ENCODE results near the gene RTN4R.
A peak's percentile ranks its signal among the peaks of the same experiment; 100 is the strongest.
"Not testable (repeated sequence)": the region's sequence is repeated elsewhere in the genome, so short reads cannot be mapped to it uniquely, and the experiment has no call there.

The RTN4R gene

GRCh38 chr22:20285473-20286311, 17.6 kb upstream of the RTN4R start:
- peak; percentile 18 for DNase-seq

GRCh38 chr22:20284471-20285086, 16.5 kb upstream of the RTN4R start:
- no peak for DNase-seq

DNA sequence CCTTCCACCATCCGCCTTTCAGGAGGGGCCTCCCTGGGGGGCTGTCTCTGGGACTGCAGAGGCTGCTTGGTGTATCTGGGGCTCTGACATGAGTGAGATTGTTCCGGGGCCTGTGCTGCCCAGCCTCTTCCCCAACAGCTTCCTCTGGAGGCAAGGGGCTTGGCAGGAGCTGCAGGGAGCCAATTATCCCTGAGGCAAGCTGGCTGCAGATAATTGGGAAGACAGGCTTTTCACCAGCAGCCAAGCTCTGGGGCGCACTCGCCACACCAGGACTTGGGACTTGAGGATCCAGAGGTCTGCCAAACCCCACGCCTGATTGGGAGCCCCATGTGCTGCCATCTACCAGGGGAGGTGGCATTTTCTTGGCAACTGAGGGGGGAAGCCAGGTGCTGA, 15.6 kb upstream of the RTN4R start:
- DNase-seq: no peak

DNA sequence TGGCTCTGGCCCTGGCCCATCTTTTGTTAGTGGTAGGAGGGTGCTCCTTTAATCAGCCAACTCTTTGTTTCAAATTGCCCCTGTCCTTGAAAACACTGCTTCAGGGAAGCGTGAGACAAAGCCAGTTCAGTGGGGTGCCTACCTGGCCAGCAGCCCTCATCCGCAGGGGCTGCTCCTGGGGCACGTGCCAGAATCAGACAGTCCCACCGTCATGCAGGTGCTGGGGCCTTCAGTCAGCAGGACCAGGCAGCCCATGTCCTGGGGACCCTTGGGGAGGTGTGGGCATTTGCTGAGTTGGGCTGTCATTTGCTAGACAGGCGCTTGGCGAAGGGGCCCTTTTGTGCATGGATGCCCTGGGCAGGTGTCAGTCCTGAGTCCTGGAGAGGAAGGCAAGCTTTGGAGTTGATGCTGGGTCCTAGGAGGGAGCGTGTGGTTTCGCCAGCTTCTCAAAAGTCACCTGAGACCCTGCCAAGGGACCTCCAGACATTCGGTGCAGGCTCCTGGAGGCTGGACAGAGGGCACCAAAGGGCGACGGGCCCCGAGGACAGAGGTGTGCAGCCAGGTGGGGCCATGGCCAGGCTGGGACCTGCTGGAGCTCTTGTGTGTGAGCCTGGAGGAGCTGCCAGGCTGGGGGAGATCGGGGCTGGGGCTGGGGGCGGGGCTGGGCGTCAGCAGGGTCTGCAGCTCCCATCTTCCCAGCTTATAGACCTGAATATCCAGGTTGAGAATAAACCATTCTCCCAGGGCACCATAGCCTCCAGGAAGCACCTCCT, 15.0 kb upstream of the RTN4R start:
- no peak for DNase-seq

DNA sequence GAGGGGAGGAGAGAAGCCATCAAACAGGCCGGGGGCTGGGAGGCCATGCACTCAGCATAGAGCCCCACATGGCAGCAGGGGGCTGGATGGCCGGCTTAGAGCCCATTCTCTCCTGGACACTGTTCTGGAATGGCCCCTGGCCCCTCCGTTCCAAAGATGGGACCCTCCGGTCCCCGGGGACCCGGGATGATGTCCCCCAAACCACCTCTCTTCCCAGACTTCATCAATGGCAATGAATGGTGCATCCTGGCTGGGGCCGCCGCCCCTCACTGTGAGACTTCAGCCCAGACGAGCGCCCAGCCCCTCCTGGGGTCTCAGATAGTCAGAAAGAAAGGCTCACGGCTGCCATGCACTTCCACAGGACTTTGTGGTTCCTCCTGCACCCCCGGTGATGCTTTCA, 13.8 kb upstream of the RTN4R start:
- no peak for DNase-seq

DNA sequence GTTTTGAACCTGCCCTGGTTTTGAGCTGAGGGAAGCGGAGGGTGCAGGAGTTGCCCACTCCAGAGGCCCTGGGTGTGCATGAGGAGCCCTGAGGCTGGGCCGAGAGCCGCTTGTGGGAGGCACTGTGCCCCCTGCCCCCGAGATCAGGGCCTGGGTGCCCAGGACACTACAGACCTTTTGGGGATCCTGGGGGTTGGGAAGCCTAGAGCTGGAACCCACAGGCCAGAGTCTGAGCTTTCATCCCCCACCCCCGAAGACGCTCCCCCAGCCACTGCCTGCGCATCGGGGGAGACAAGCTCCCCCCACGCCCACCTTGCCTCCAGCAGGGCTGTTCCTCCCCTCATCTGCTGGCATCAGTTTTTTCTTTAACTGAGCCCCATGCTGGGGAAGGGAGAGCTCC, 13.4 kb upstream of the RTN4R start:
- not testable (repeated sequence) for DNase-seq

DNA sequence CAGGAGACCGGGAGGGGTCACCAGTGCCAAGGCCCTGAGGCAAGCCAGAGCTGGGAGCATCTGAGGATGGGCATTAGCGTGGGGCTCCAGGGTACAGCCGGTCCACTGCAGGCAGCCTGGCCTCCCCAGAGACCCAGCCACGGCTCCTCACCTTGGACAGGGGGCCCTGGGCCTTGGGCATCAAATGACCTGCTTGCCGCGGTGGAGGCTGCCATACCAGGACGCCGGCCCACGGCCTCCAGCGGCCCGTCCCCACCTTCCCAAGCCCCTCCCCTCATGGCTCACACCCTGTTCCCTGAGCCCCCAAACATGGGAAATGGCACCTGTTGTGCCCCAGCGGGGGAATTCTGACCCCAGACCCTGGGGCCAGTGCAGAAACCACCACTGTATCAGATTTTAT, 12.7 kb upstream of the RTN4R start:
- DNase-seq: no peak

DNA sequence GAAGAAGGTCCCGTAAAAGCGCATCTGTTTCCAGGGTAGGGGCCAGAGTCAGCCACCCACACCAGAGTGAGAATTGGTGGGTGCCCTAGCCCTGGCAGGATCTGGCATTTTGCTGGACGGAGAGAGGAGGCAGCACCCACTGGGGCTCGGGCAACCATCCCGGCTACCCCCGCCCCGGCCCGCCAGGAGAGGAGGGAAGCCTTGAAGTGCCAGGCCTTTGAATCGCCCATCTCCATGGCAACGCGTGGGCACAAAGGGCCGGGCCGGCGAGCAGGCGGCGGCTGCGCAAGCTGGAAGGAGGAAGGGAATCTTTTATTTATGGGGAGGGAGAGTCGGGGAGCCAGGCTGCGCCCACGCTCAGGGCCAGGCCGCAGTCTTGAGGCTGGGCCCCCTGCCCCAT, 12.0 kb upstream of the RTN4R start:
- not testable (repeated sequence) for DNase-seq

DNA sequence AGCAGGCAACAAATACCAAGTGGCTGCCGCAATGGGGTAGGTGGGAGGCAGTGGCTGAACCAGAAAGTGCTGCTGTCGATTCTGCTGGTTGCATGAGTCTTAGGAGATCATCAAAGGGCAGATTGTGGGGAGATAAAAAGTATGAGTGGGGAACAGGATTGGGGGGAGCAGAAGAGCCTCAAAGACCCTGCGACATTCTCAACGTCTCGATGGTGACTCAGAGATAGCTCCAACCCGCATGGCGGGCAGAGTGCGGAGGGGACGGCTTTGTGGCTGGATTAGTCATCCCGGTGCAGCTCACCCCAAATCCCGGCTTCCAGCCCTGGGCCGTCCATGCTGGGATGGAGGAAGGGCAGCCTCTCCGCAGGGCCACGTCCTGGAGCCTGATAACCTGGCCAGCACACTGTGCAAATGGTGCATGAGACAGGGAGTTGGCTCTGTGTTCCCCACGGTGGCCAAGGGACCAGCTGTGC, 11.6 kb upstream of the RTN4R start:
- no peak for DNase-seq

DNA sequence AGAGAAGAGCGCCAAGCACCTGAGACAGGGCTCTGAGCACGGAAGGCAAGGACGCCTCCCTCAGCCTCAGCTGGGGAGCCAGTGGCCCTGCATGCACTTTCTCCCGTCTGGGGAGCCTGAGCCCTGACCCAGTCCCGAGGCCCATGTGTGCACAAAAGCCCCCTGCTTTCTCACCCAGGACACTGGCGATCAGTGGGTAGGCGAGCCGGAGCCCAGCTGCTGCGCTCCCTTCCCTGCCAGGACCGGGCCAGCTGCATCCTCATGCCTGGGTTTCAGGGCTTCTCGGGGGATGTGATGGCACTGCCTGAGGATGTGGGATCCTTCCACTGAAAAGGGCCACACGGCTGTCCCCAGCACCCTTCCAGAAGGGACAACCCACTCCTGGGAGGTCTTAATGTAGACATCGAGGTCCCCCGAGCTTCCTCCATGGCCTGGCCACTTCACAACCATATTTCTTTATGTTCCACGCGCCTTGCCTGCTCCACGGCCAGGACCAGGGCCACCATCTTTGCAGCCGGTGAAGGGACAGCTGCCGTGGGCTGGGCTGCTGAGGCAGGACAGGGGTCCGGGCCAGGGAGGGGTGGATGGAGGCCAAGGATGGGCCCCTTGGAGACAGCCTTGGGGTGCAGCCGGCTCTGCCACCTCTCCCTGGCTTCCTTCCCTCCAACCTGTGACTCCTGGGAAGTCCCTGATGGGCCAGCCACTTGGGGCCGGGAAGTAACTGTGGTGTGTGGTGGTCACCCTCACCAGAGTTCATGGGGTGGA, 10.8 kb upstream of the RTN4R start:
- not testable (repeated sequence) for DNase-seq

GRCh38 chr22:20277936-20278635, 10.0 kb upstream of the RTN4R start:
- DNase-seq: not testable (repeated sequence)

DNA sequence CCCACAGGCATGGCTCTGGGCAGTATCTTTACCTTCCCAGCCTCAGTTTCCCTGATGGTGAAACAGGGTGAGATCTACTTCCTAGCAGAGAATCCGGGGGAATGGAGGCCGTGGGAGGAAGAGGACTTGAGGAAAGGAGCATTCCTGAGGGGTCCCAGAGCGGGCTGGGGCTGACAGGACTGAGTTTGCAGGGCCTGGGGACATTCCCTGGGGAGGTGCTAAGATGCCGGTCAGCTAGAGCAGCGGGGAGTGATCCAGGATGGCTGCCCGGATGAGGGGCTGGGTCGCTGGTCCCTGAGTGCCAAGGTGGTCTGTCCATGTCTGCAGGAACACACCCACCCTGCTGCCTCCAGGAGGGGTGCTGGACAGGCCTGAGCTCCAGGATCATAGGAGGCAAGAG, 8.3 kb upstream of the RTN4R start:
- DNase-seq: no peak

GRCh38 chr22:20275836-20276235, 7.7 kb upstream of the RTN4R start:
- DNase-seq: no peak

- not testable (repeated sequence) for DNase-seq
Measured at GRCh38 chr22:20275325-20275724, 7.2 kb upstream of the RTN4R start.

- not testable (repeated sequence) for DNase-seq
Measured at GRCh38 chr22:20274374-20274773, 6.3 kb upstream of the RTN4R start.

DNA sequence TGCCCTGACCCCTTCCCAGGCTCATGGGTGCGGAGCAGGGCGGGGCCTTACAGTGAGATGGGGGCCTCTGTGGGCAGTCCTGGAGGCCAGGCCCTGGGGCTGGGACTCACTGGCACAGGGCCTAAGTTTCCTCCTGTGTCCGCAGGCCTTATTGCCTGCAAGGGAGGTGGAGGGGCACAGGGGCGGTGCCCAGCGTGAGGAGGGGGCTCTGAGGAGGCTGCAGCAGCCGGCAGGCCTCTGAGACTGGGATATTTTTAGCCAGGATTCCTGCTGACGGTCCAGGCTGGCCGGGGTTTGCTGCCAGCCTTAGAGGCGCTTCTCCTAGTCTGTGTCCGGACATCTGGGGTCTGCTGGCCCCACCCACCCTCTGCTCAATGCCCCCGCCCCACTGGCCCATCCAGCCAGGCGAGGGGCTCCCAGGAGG, 5.7 kb upstream of the RTN4R start:
- DNase-seq: no peak

DNA sequence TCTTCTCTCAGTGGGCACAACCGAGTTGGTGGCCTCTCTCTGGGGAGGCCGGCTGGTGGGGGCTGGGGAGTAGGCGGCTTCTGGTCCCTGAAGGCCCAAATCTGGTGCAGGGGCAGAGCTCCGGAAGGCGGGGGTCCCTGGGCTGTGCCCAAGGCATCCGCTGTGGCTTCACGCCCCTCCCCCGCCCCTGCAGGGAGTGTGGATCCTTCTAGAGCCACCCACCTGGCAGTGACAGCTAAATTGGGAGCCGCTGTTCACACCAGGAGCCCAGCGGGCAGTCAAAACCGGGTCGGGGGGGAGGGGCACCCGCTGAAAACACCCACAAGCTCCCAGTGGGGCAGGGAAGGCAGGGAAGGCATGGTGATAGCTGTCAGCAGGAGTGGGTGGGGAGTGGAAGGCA, 4.6 kb upstream of the RTN4R start:
- DNase-seq: no peak

DNA sequence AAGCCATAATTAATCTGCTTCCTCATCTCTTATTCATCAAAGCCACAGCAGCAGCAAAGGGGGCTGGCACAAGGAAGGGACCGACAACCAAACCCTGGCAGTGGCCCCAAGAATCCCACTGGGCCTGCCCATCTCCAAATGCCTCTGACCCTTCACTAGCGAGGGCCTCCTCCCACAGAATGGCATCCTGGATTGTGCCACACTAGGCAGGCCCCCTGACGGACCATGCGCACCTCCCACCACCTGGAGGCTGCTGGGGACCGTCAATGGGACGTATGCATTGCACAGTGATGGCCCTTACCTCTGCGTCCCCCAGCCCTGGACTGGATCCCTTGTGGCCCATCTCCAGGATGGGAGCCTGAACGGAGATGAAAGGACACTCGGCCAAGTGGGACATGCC, 4.1 kb upstream of the RTN4R start:
- DNase-seq: no peak

DNA sequence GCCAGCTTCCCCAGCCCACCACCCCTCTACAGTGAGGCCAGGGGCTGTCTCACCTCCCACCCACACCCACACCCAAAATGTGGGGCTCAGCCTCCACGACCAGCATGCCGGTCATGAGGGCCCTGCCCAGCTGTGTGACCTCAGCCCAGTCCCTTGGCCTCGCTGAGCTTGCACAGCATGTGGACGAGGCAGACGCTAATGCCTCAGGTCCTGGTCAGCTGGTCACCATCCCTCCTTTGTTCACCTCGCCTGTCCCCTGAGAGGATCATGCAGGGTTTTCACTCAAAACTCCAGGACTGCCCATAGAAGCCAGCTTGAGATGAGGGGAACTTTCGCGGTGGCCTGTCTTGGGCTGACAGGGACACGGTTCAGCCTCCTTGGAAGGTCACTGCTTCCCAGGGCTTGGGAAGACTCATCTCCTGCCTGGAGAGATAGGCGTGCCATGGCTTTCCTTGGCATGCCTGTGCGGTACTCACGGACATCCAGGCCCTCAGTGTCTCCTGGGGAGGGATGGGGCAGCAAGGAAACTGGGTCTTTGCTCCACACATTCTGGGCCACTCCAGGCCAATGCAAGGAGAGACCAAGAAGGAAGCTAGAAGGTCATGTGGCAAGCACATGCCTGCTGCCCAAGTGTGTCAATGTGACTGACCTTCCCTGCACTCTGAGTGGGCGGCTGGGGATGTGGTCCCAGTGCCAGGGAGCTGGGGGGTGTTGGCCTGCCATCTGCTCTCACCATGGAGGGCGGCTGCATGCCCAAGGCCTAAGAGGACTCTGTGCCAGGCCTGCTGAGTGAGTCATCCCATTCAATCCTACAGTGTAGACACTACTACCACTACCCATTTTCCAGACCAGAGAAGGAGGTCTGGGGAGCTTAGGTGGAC, 3.2 kb upstream of the RTN4R start:
- no peak for DNase-seq

DNA sequence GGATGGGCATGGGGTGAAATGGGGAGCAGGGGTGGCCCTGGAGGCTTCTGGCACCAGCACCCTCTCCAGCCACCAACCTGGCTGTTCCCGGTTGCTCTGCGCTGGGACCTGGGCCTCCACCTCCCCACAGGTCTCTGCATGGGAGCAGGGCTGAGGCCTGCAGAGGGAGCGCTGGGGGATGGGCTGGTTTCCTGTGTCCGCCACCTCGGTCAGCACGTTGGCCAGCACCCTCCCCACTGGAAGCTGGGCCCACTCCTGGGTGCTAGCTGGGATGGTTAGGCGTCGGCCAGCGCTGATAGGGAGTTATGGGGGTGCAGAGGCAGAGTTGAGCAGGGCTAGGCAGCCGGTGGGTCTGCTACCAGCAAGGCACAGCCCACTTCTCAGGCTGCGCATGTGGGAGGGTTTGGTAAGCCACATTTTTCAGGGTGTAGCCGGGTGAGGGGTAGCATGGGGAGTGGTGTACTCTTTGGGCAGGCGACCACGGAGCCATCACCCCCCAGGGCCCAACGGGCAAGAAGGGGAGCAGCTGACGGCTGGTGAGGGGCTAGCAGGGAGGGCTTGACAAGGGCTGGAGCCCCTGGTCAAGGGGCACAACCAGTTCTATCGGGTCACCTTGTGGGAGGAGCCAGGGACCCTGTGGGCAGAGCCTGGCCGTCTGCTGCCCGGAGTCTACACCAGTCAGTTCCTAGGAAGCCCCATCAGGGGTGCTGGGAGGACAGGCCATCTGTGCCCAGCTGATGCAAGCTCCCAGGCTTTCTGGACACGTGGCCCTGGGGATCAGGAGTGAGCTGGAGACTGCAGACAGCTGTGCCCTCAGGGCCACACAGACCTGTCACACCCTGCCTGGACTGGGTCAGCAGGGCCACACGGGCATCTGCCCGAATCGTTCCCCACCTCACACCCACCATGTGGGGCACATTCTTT, 2.3 kb upstream of the RTN4R start:
- not testable (repeated sequence) for DNase-seq
